PC-9 (cell line): ENCODE data around the gene GNG10.

Experiments
- CTCF ChIP-seq: fragments of 200-600 bp; sonication (generic); conservative IDR thresholded peaks from 2 replicates; pipeline ENCODE4 v1.6.1; 2017; ENCODE audit warnings: mixed run types, antibody characterized with exemption, mild to moderate bottlenecking, moderate library complexity
- EZH2 ChIP-seq: fragments of 200-600 bp; sonication (generic); IDR thresholded peaks from 2 replicates; pipeline ENCODE4 v1.8.0; 2017; ENCODE audit warnings: antibody characterized with exemption, low read depth

GRCh38 chr9:111613436-111614040 lies 47.9 kb upstream of the GNG10 start:
- TF ChIP-seq CTCF, result no peak
- no peak for TF ChIP-seq EZH2
